GM19324 (cell line): ENCODE results near the gene NKAIN2.
"Not testable (repeated sequence)": the region's sequence is repeated elsewhere in the genome, so short reads cannot be mapped to it uniquely, and the experiment has no call there.

Experiments used
- ATAC-seq: cut with Tn5 transposase; IDR thresholded peaks from one replicate; pipeline ENCODE4 v1.9.1; 2021; ENCODE audit warnings: mild to moderate bottlenecking, moderate library complexity; ENCODE audit not compliant: unreplicated experiment, low FRiP score

The NKAIN2 gene

DNA sequence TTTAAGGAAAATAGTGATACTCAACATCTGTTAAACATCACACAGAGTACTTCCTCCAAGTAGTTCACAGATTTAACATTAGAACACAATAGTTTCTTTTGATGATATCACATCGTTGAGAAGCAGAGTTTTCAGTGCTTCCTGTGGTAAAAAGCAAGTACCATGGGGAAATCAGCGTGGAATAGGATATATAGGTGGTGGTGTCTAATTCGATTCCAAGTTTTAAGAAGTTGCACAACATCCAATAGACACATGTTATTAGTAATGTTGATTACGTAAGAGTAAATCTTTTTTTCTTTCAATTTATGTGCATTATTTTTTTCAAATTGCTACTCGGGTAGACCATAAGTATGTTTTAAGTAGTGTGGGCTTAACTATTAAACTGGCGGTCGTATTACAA lies 360.7 kb downstream of the NKAIN2 start:
- no peak for ATAC-seq

DNA sequence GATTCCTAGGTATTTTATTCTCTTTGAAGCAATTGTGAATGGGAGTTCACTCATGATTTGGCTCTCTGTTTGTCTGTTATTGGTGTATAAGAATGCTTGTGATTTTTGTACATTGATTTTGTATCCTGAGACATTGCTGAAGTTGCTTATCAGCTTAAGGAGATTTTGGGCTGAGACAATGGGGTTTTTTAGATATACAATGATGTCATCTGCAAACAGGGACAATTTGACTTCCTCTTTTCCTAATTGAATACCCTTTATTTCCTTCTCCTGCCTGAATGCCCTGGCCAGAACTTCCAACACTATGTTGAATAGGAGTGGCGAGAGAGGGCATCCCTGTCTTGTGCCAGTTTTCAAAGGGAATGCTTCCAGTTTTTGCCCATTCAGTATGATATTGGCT lies 363.6 kb downstream of the NKAIN2 start:
- not testable (repeated sequence) for ATAC-seq

DNA sequence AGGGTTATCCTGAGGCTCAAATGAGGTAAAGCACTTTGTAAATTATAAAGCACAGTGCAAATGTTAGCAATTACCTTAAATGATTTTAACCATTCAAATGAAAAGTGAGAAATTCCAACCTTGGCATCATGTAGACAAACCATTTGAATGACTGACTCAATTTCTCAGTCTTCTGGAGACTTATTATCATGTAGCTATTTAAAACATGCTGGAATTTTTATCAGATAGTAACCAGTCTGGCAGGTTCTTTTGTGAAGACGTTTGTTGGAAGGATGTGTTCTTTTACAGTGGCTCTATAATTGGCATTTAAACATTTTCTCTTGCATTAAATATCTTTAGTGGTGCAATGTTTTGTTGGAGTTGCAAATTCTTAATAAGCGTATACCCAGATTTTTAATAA lies 386.6 kb downstream of the NKAIN2 start:
- ATAC-seq = no peak

DNA sequence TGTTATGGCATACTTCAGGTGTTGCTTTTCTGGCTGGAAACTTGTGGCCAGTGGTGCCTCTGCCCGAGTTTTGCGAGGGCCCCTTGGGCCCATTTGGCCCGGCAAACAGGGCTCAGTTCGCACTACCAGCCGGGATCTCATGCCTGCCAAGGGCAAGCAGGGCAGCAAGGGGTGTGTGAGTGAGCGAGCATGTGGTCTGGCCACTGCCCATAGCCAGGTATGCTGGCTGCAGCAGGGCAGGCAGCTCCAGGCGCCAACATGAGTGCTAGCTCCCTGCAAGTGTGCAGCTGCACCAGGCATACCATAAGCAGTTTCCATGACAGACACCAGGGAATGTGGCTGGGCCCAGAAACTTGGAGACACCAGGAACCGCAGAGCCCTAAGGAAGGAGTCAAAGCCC lies 389.5 kb downstream of the NKAIN2 start:
- ATAC-seq = no peak

DNA sequence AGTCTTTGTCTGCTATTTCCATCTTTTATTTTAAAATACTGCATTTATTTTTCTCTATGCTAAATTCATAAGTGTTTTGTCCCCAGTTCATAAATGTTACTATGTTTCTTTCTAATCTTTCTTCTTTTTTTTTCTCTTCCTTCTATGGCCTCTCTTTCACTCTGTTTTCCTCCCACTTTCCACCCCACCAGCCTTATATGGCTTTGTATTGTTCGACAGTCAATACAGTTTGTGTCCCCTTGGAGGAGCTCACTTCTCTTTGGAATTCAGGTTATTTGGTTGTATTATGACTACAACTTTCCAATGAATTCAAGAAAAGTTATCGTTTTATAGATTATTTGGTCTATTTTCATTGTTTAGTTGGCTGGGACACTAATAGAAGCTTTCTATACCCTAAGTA lies 393.5 kb downstream of the NKAIN2 start:
- ATAC-seq = no peak

DNA sequence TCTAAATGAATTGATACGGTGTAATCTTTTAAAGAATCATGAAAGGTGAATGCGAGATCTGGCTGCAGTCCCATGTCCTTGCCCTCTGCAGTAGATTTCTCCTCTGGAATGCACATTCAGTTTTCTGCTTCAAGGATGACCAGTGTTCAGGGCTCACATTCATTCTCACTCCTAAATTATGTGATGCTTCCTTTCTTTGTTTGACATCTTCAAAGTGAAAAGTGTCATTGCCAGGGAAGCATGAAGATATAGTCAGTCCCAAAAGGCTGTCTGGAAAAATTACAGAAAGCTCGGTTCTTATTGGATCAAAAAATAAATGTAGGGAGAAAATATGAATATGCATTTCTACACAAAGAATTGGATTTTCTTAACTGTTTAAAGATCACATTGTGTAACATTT lies 395.6 kb downstream of the NKAIN2 start:
- ATAC-seq = no peak

DNA sequence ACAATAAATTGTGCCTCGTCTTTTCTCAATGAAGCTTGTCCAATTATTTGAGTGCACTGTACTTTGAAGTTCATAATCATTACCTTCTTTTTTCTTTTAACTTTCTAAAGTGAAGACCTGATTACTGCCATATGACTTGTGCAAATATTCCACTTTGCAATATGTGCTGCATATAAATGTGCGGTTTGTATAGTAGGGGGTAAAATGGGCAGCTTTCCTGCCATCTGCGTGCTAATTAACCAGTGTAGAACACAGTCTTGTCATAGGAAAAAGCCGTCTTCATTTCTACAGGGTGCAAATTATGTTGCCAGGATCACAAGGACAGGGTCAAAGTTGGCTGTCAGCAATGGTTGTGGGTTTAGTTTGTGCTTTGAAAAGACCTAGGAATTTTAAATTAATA lies 397.0 kb downstream of the NKAIN2 start:
- ATAC-seq = no peak

DNA sequence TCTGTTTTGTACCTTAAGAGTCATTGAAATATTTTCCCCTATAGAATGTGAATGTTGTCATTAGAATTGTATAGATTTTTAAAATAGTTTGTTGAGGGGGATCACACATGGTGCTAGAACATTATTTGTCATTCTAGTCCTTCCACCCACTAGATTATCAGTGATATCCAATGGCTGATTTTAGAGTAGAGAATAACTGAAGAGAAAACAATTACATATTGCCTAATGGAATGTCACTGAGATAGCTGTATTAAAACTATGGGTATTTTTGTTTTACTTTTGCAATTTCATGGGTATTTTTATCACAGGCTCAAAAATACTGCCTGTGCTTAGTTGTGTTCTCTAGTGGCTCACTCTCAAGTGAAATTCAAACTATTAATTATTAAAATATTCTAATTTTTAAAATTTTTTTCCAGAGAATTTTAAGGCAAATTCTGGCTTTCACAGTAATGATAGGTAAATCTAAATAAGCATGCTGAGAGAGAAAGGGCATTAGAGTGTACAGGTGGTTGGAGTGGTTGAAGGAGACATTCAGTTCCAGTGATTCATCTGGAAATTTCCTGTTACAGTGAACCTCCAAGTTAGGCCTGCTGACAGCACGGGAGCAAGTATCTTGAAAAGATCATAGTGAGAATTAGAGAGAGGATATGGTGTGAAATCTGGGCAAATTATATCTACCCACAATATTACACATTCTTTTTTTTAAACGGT lies 399.6 kb downstream of the NKAIN2 start:
- ATAC-seq = no peak

DNA sequence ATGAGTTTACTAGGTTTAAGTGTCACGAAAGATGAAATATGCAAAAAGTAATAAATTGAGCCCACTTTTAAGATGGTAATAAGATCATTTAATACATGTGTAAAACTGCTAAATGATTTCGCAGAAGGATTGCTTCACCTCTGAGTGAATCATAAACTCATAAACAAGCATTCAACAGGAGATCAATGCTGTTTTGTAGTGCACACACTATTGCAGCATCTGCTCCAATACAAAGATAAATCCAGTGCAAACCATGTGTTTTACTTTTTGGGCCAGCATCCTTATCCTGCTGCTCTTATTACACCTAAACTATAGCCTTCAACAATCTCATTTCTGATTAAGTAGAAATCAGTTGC lies 400.1 kb downstream of the NKAIN2 start:
- ATAC-seq = no peak

DNA sequence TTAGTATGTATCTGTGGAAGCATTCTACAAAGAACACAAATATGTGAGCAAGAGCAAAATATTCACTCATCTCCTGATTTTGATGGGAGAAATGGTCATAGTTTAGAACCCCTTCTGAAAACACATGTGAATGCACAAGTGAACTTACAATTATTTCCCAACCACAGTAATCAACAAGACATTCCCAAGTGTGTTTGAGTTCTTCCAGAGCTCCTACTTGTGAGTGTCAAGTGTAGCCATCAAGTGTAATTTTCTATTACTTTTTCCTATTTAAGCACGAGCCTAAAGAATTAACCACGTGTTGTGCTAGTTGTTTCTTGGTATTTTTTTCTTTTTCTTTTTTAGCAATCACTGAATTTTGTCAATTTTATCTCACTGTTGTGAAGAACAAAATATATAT lies 402.3 kb downstream of the NKAIN2 start:
- no peak for ATAC-seq

DNA sequence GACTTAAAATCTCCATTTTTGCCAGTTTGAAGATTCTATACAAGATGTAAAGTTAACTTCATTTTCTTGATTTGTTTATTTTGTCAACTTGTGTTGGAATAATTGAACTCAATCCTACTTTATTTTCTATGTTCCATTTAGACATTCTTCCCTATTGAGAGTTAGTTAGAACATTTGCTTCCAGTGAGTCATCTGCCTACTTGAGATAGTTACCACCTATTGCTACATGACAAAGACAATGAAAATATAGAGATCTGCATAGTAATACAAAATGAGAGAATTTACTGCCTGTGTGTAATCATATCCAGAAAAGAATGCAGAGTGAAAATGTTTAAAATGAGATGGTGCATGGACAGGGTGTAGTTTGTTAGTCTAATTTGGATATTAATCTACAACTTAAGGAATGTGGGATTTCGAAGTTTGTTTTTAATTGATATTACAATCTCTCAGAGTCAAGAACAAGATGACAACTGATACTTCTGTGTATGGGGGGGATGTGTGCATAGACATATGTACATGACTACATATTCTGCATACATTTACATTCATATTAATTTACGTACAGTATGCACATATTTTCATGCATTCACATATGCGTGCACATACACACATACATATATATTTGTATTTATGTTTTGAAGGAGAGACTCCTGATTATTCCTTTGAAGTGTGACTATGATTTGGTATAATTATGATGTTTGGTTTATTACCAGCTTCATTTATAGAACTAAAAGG lies 420.1 kb downstream of the NKAIN2 start:
- no peak for ATAC-seq

DNA sequence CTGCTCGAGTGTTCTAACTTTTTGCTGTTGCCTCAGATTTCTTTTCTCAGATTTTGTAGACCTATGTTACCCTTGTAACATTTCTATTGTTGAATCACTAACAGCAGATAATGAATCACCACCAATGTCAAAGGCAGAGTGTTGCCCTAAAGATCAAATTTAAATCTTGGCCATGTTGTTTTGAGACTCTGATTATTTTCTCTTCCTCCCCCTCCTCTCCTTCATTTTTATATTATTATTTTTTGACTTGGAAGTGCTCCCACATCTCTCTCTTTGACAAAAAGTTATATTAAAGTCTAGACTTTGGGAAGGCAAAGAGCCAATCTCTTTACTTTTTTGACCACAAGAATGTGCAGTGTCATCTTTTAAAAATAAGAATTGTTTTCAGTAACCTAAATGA lies 422.7 kb downstream of the NKAIN2 start:
- no peak for ATAC-seq

DNA sequence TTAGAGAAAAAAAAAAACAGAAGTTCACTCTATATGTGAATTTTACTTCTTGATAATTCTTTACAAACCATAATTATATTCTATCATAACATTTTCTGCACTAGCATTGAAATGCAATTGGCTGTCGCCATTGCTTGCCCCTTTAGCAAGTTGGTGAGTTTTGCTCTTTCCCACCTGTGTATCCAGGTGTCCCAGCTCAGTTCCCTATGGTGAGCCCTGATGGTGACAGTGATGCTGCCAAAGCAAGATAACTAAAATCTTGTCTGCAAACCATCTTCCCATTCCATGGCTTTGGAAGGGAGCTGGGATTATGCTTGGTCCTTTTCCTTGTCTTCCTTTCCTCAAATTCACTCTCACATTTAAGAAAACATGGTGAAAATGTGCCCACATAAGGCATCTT lies 429.6 kb downstream of the NKAIN2 start:
- ATAC-seq = no peak

DNA sequence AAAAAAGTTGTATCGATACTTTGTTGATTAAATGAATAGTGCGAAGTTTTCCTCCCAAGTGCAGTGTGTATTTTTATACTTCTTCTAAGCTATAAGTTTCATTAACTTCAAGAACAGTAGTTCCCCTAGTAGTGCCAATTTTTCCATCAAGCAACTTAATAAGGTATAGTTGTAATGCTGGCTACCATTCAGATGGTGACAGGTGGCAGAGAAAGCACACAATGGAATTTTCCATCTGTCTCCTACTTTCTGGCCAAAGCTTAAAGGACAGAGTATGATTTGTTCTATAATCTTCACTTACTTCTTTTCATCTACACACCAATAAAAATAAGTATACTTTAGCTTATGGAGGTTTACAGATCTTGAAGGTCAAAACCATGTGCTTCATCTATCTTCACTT lies 431.1 kb downstream of the NKAIN2 start:
- no peak for ATAC-seq

DNA sequence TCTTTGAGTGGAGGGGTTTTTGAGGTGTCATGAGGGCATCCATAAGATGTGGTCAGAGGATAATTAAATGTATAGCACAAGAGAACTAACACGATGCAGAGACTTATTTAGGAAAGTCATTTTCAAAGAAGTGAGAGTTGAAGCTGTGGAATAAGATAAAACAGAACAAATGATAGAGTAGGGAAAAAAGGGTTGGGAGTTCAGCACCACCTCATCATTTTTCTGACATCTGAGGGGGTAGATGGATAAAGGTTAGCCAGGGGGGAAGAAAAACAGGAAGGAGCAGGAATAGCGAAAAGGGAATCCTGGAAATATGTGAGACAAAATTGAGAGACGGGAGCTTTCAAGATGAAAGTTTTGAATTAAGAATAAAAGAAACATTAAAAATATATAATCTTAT lies 434.2 kb downstream of the NKAIN2 start:
- ATAC-seq = no peak

DNA sequence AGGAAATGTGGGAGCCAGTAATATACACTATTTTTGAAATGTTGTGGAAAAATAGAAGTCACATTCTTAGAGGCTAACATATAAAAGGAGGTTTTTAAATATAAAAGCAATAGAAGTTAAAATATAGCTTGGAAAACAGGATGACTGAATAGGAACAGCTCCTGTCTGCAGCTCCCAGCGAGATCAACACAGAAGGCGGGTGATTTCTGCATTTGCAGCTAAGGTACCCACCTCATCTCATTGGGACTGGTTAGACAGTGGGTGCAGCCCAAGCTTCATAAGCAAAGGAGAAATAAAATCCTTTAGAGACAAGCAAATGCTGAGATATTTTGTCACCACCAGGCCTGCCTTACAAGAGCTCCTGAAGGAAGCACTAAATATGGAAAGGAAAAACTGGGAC lies 434.7 kb downstream of the NKAIN2 start:
- not testable (repeated sequence) for ATAC-seq

DNA sequence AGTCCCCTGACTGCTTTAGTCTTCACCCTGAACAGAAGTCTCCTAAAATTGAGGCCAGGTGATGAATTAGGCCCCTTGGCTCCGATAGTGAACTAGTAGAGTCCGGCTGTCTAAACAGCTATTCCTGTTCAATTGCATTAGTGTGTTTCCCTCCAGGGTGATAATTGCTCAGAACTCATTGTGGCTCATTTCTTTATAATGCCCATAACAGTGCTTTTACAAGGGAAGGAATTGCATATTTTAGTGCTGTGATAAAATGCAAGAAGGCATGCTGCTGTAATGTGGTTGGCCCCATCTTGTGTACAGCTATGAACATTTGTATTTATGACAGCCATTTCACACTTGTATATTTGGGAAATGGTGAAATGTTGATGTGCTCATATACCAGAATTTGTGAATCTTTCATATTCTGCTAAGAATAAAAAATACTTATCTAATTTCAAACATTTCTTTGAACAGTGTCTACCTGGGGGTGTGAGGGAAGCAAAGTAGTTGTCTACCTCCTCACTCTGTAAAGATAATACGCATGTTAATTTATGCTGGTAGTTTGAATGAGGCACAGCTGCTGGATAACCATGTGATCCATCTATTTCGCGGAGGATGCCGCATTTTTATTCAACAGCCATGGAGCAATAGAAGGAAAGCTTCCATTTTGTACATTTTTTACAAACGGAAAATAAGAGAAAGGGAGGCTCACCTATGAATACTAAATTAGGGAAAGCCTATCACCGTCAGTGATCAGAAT lies 451.4 kb downstream of the NKAIN2 start:
- no peak for ATAC-seq

DNA sequence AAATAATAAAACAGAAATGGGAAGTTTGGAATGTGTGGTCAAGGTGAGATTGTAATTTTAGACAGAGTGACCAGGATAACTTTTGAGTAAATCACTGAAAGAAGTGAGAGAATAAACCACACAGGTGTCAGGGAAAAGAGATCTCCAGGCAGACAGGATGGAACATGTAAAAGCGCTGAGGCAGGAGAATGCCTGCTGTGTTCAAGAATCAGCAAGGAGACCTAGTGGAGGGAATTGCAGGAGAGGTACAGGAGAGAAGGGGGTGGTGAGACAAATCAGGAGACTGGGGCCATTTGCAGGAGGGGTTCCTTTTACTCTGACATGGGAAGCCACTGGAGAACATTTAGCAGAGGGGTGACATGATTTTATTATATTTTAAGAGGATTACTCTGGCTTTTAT lies 456.7 kb downstream of the NKAIN2 start:
- no peak for ATAC-seq

DNA sequence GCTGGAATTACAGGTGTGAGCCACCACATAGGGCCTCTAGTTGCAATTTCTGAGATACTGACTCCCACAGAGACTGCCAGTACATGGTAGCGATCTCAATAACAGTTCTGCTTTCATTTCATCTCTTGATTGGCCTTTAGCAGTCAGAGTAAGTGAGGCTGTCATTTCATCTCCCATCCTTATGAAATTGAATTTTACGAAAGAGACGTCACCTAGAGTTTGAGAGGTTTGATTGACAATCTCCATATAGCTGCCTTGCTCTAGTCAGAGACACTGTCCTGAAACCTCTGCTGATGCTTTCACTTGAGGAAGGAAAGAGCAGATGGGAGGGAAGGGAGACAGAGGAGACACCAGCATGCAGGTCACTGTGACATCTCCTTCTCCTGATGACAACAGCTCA lies 466.1 kb downstream of the NKAIN2 start:
- ATAC-seq = no peak

DNA sequence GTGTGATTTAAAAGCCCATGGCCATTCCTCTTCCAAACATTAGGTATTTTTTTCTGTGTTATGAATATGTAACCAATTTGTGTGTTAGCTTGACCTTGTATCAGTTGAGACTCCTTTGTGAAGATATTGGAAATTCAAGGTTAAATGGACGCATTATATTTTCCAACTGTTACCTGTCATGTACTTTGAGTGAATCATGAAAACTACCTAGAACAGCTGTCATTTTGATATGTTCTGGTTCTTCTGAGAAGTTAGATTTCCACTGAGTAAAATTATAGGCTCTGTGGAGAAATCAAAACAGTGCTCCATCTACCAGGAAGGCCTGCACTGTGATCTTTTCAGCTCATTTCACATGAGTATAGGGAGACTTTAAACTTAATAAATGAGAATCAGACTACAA lies 470.0 kb downstream of the NKAIN2 start:
- ATAC-seq = no peak

DNA sequence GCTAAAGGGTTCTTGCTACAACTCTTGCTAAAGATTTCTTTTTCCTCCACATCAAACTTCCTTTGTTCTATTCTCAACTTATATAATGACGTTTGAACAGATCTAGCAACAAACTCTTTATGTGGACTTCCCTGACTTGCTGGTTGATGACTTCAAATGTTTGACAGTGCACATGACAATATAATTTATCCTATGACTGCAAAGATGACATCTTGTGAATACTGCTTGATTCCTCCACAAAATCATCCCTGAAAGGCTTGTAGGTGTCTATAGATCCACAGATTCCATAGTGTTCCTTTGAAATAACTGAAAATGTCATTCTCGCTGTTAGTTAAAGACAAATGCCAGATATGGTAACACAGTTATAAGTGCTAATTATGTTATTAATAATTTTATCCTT lies 478.9 kb downstream of the NKAIN2 start:
- no peak for ATAC-seq

DNA sequence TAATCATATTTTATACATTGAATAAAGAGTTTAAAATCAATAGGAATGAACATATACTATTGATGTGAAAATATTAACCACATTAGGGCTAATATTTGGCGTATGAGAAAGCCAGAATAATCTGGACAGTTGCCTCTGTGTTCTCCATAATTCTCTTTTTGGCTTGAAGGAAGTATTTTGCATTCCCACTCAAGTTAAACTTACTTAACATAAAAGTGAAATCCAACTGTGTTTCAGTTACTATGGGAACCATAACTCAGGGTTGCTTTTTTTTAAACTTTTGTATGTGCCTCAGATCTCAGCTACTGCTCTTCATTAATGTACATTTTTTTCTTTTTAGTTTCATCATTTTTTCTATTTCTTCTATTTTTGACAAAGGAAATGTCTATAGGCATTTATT lies 479.8 kb downstream of the NKAIN2 start:
- ATAC-seq = no peak
